GM18519 (cell line): ENCODE results near the gene GPR162.
"Not testable (repeated sequence)": the region's sequence is repeated elsewhere in the genome, so short reads cannot be mapped to it uniquely, and the experiment has no call there.

Experiments used
- ATAC-seq: cut with Tn5 transposase; IDR thresholded peaks from one replicate; pipeline ENCODE4 v1.9.1; 2021; ENCODE audit warnings: mild to moderate bottlenecking, moderate library complexity; ENCODE audit not compliant: unreplicated experiment, low FRiP score

The GPR162 gene

GRCh38 chr12:6871052-6871957, 49.7 kb downstream of the GPR162 start:
- ATAC-seq, result no peak

- ATAC-seq, result no peak
Measured at GRCh38 chr12:6872073-6873048, 50.7 kb downstream of the GPR162 start.

DNA sequence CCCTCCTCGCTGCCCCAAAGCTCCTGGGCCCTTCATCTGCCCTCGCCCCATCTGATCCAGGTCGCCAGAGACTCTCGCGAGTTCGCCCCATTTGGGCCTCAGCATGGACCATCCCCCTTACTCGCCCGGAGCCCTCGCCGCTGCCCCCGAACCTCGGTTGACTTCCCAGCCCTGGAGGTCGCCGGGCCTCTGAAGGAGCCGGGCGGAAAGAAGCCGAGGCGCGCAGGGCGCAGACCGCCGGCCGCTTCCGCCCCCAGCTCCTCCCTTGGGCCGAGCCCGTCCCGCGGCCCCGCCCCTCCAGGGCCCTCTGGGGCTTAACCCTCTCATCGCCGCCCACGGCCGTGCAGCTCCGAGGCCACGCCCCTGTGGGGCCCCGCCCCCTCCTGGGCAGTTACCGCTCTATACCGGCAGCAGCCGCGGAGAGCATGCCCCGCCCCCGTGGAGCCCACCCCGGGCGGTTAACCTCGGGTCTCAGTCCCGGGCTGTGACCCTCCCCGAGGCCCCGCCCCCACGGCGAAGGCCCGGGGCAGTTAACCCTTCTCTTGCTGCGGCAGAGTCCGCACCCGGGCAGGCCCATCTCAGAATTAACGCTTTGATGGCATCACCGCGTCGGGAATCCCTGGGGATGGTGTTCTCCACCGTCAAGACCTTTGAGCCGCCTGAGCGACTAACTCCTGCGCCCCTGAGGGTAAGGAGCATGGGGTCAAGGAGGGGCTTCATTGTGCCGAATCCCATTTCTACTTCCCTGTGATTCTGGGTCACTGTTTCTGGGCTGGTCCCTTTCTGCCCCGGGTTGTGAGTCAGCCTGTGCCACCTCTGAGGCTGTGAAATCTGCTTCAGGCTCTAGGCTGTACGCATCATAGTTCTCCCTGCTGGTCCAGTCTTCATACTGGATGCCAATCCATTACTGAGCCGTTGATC, 51.7 kb downstream of the GPR162 start, which contains the start of gene SPSB2:
SPSB2 (minus strand) TSS at position 210 of the 921 bp plus-strand sequence. CDS start 402 bp downstream, outside the sequence.
- ATAC-seq, result peak; percentile 62

- not testable (repeated sequence) for ATAC-seq
Measured at GRCh38 chr12:6874015-6874368, 52.4 kb downstream of the GPR162 start.
